ENCODE measurements around the gene PSPH. TPM values are rescaled to one million over a fixed set of nuclear protein-coding genes. Genes with fewer than 3 reads are reported as not detected.

The PSPH gene
- total and polyA plus RNA-seq, 2 donors (not counting 3 experiments of a cell fraction or from before 2014, with no cell fraction given), result 11.8 to 24.2 TPM

GRCh38 chr7:56053379-56053778 is 2.1 kb upstream of the PSPH start:
- Histone ChIP-seq H3K9me3 (replicated peaks; ENCODE audit: control insufficient read depth, insufficient read depth, low read length) (no peaks in the 10 kb centered on the region), H3K9me1 (replicated peaks; ENCODE audit: control insufficient read depth, extremely low read depth, insufficient read depth, low read length) (no peaks in the 10 kb centered on the region), H3K9ac (replicated peaks; ENCODE audit: extremely low read depth, insufficient read depth, low read length) (no peak overlapping the region), H3K4me1 (ENCODE audit: control insufficient read depth, extremely low read depth, insufficient read depth, low read length) (peaks cover 35% of the 10 kb centered on the region), H3K36me3 (ENCODE audit: control insufficient read depth in 2 of 2, extremely low read depth in 1 of 2, insufficient read depth in 2 of 2, low read length in 2 of 2) (peaks cover 10 to 22% of the 10 kb centered on the region in 2 experiments), H3K4me3 (replicated peaks in 1 of 3; ENCODE audit: insufficient read depth in 1 of 3, low read depth in 1 of 3, low read length in 3 of 3) (peak overlapping the region in 1 of 3 experiments; percentile 35), H3K27me3 (ENCODE audit: control insufficient read depth in 2 of 2, insufficient read depth in 2 of 2, low read length in 2 of 2) (no peaks in the 10 kb centered on the region), H2AFZ (ENCODE audit: low read depth, low read length) (no peak overlapping the region), H3K79me2 (ENCODE audit: control insufficient read depth, insufficient read depth, low read length) (peaks cover 64% of the 10 kb centered on the region), H3K27ac (ENCODE audit: insufficient read depth, low read depth, low read length) (no peak overlapping the region), H3K4me2 (ENCODE audit: insufficient read depth, low read length) (peak overlapping the region; percentile 100), H4K20me1 (replicated peaks; ENCODE audit: control insufficient read depth, extremely low read depth, insufficient read depth, low read length) (no peaks in the 10 kb centered on the region)
- DNase-seq (ENCODE audit: low read depth, low spot score), result no peak
- FAIRE-seq, result no peak
- CTCF ChIA-PET, result interaction anchor here (1.0 to 1.1 kb wide), 2 partner anchors 9 to 20 kb away, joined by 3 to 4 read pairs; no protein-coding TSS in a partner anchor
- intact Hi-C loops (cut with micrococcal nuclease) (loop anchor here (5.0 kb wide), 1 partner anchor 686 kb away; the partner anchor contains the start of gene LANCL2), dilution Hi-C loops (cut with MboI; ENCODE audit: extremely low pct_ligation_motif_present, low sequenced_read_pairs) (no loop called here)
- POLR2A ChIA-PET, result interaction anchor here (0.8 kb wide), 1 partner anchor 12 kb away, joined by 5 read pairs; no protein-coding TSS in a partner anchor
- TF ChIP-seq EZH2 (IDR thresholded peaks at IDR 0.05; ENCODE audit: borderline replicate concordance, low read depth, low read length, severe bottlenecking) (no peak), MAX (IDR thresholded peaks at IDR 0.05; ENCODE audit: insufficient read depth, insufficient read length) (no peak), POLR2A (IDR thresholded peaks at IDR 0.05; ENCODE audit: low read depth, low read length) (no peak), JUN (IDR thresholded peaks at IDR 0.05; ENCODE audit: borderline replicate concordance, insufficient read depth, insufficient read length, low read depth) (no peak), GATA2 (IDR thresholded peaks at IDR 0.05; ENCODE audit: insufficient read depth, insufficient read length, low read depth, low read length) (no peak), POLR2AphosphoS5 (IDR thresholded peaks at IDR 0.05; ENCODE audit: insufficient read depth, low read depth, low read length) (no peak), FOS (IDR thresholded peaks at IDR 0.05; ENCODE audit: borderline replicate concordance, insufficient read depth, low read length) (no peak), MYC (IDR thresholded peaks at IDR 0.05; ENCODE audit: low read depth, low read length) (no peak), CTCF (IDR thresholded peaks at IDR 0.05; ENCODE audit: extremely low read depth in 1 of 2, insufficient read depth in 1 of 2, low read depth in 1 of 2, low read length in 2 of 2) (no peak)
- BruUV-seq (replicated peaks), result no TSS peak

All from endothelial cell of umbilical vein (primary cell).